Tibial nerve (tissue), 4 donors: ENCODE data around the gene SEC16B. TPM values are rescaled to one million over a fixed set of nuclear protein-coding genes. Genes with fewer than 3 reads are reported as not detected.

Experiments
- DNase-seq, 2 donors: peaks; one replicate each; pipeline ENCODE4 v3.0.0-alpha.2; 2019; ENCODE audit warnings: low spot score in 2 of 2
- H3K27ac ChIP-seq, 4 donors: fragments of 200-600 bp; sonication (generic) in 3 of 4; one replicate each; pipeline ENCODE4 v1.5.1; 2017 to 2019; ENCODE audit warnings: mild to moderate bottlenecking in 1 of 4
- H3K27me3 ChIP-seq, 2 donors: fragments of 200-600 bp; sonication (generic) in 1 of 2; one replicate each; pipeline versions ENCODE4 v1.5.1 to v1.6.0; 2017 to 2019
- H3K36me3 ChIP-seq, 3 donors: fragments of 200-600 bp; sonication (generic); one replicate each; pipeline ENCODE4 v1.5.1; 2018 to 2019
- H3K4me1 ChIP-seq, 4 donors: fragments of 200-600 bp; sonication (generic) in 3 of 4; one replicate each; pipeline ENCODE4 v1.5.1; 2017 to 2019
- H3K4me3 ChIP-seq, 4 donors: fragments of 200-600 bp; sonication (generic) in 3 of 4; one replicate each; pipeline ENCODE4 v1.5.1; 2017 to 2019; ENCODE audit warnings: mild to moderate bottlenecking in 1 of 4, moderate library complexity in 1 of 4
- H3K9me3 ChIP-seq, 4 donors: fragments of 200-600 bp; sonication (generic) in 3 of 4; one replicate each; pipeline ENCODE4 v1.5.1; 2017 to 2019
- CTCF ChIP-seq, 5 experiments: fragments of 200-600 bp in 3 of 5; fragments of 450-650 bp in 2 of 5; sonication (generic) in 3 of 5; IDR thresholded peaks; one replicate each; pipeline ENCODE4 v1.5.1; 2016 to 2019; ENCODE audit warnings: antibody characterized with exemption in 5 of 5, mild to moderate bottlenecking in 3 of 5, moderate library complexity in 2 of 5
- EP300 ChIP-seq, 2 donors: sonication (generic); formaldehyde crosslinking; IDR thresholded peaks; one replicate each; pipeline ENCODE4 v1.6.1; 2017; ENCODE audit warnings: antibody characterized with exemption in 2 of 2, mild to moderate bottlenecking in 1 of 2
- POLR2A ChIP-seq, 2 donors: fragments of 450-650 bp; IDR thresholded peaks; one replicate each; pipeline ENCODE4 v1.6.1; 2017; ENCODE audit warnings: antibody characterized with exemption in 2 of 2, mild to moderate bottlenecking in 2 of 2, moderate library complexity in 2 of 2
- WGBS, 2 donors: methylation state at CpG; one replicate each; pipeline ENCODE4 v1.1.5; 2018; 5-methylcytosine and 5-hydroxymethylcytosine counted together
- total RNA-seq, 4 donors: library from RNA; depleted of rRNA; stranded (reverse); fragments of >200 nt; gene quantifications; one replicate each; pipeline ENCODE4 v1.1.0, GENCODE V29; 2016

The SEC16B gene
- total RNA-seq, 4 donors from 2014 or later, result 10.5 to 21.6 (median 15.4) TPM

- 71 to 77% methylated on average over 20 of the region's 20 CpGs for WGBS, 2 donors
- Histone ChIP-seq H3K27me3 (no peaks in the 10 kb centered on the region), H3K36me3 (peaks cover 0 to 66% (median 0%) of the 10 kb centered on the region in 3 donors), H3K4me1 (peaks cover 0 to 16% (median 0%) of the 10 kb centered on the region in 4 donors), H3K27ac (no peak overlapping the region), H3K9me3 (no peaks in the 10 kb centered on the region), H3K4me3 (no peak overlapping the region)
- DNase-seq, result no peak
- TF ChIP-seq CTCF (IDR thresholded peaks at IDR 0.05) (no peak), POLR2A (IDR thresholded peaks at IDR 0.05) (no peak), EP300 (IDR thresholded peaks at IDR 0.05) (no peak)
Observed at GRCh38 chr1:177944016-177944949, 25.6 kb downstream of the SEC16B start.

GRCh38 chr1:177941976-177942375, 27.9 kb downstream of the SEC16B start:
- Histone ChIP-seq H3K27ac (no peak overlapping the region), H3K27me3 (no peaks in the 10 kb centered on the region), H3K9me3 (no peaks in the 10 kb centered on the region), H3K36me3 (peaks cover 0 to 85% (median 0%) of the 10 kb centered on the region in 3 donors), H3K4me3 (no peak overlapping the region), H3K4me1 (peaks cover 0 to 7% (median 0%) of the 10 kb centered on the region in 4 donors)
- TF ChIP-seq POLR2A (IDR thresholded peaks at IDR 0.05), result no peak
- no peak for TF ChIP-seq CTCF (IDR thresholded peaks at IDR 0.05)
- no peak for TF ChIP-seq EP300 (IDR thresholded peaks at IDR 0.05)
- WGBS, 2 donors, result 88 to 91% methylated on average over 5 of the region's 5 CpGs
- no peak for DNase-seq

GRCh38 chr1:177940682-177941081, 29.2 kb downstream of the SEC16B start:
- TF ChIP-seq CTCF (IDR thresholded peaks at IDR 0.05), result no peak
- TF ChIP-seq EP300 (IDR thresholded peaks at IDR 0.05), result no peak
- TF ChIP-seq POLR2A (IDR thresholded peaks at IDR 0.05), result no peak
- Histone ChIP-seq H3K4me1 (peaks cover 0 to 3% (median 0%) of the 10 kb centered on the region in 4 donors), H3K36me3 (peaks cover 0 to 90% (median 0%) of the 10 kb centered on the region in 3 donors), H3K27me3 (no peaks in the 10 kb centered on the region), H3K4me3 (no peak overlapping the region), H3K9me3 (no peaks in the 10 kb centered on the region), H3K27ac (no peak overlapping the region)
- no peak for DNase-seq
- 86 to 87% methylated on average over 3 of the region's 3 CpGs for WGBS, 2 donors

GRCh38 chr1:177937931-177938330, 31.9 kb downstream of the SEC16B start:
- WGBS, 2 donors, result 66 to 79% methylated on average over 6 of the region's 6 CpGs
- peaks cover 0 to 88% (median 0%) of the 10 kb centered on the region in 3 donors for H3K36me3 ChIP-seq
- no peak for DNase-seq
- H3K4me3 ChIP-seq, result no peak overlapping the region
- H3K4me1 ChIP-seq, result no peaks in the 10 kb centered on the region
- TF ChIP-seq POLR2A (IDR thresholded peaks at IDR 0.05), result no peak
- TF ChIP-seq CTCF (IDR thresholded peaks at IDR 0.05), result no peak
- TF ChIP-seq EP300 (IDR thresholded peaks at IDR 0.05), result no peak
- H3K9me3 ChIP-seq, result no peaks in the 10 kb centered on the region
- H3K27ac ChIP-seq, result no peak overlapping the region
- no peaks in the 10 kb centered on the region for H3K27me3 ChIP-seq

GRCh38 chr1:177937174-177937770, 32.6 kb downstream of the SEC16B start:
- Histone ChIP-seq H3K27me3 (no peaks in the 10 kb centered on the region), H3K36me3 (peaks cover 0 to 89% (median 0%) of the 10 kb centered on the region in 3 donors), H3K9me3 (no peaks in the 10 kb centered on the region), H3K4me1 (no peaks in the 10 kb centered on the region), H3K4me3 (no peak overlapping the region), H3K27ac (no peak overlapping the region)
- WGBS, 2 donors, result 82 to 91% methylated on average over 9 of the region's 9 CpGs
- TF ChIP-seq EP300 (IDR thresholded peaks at IDR 0.05), result no peak
- DNase-seq, result no peak
